IMR-90 (cell line): ENCODE measurements around the gene ST6GALNAC3. TPM values are rescaled to one million over a fixed set of nuclear protein-coding genes. Genes with fewer than 3 reads are reported as not detected.

ENCODE experiments used
- ATAC-seq: fragments of 200-7000 bp; cut with Tn5 transposase; 2 replicates; pipeline ENCODE4 v1.9.1; 2020; ENCODE audit warnings: low read depth, mild to moderate bottlenecking, moderate library complexity
- BruUV-seq: library from RNA; stranded (reverse); fragments of 400-500 nt; replicated peaks from 2 replicates; lab custom pipeline; 2021; lab: Mats Ljungman, UMichigan
- CTCF ChIA-PET: fragments of 300-600 bp; formaldehyde crosslinking; extraction: SDS; loops from one replicate; lab custom pipeline; 2021; ENCODE audit warnings: antibody characterized with exemption; lab: Yijun Ruan, JAX
- POLR2A ChIA-PET: fragments of 300-600 bp; sonication (Branson Sonifier 250); formaldehyde crosslinking; loops from one replicate; lab custom pipeline; 2022; ENCODE audit warnings: antibody characterized with exemption; ENCODE audit not compliant: unreplicated experiment; lab: Charles Lee
- DNase-seq: peaks from one replicate; pipeline ENCODE4 v3.0.0; 2013
- H2AFZ ChIP-seq: replicated peaks from 2 replicates; pipeline ENCODE3; 2013; ENCODE audit warnings: low read length, mild to moderate bottlenecking; ENCODE audit not compliant: poor library complexity
- H2AK5ac ChIP-seq: 2 replicates; pipeline ENCODE4 v1.6.1; 2013; ENCODE audit warnings: low read depth, low read length, inconsistent platforms
- H2AK9ac ChIP-seq: replicated peaks from 2 replicates; pipeline ENCODE3; 2013; ENCODE audit warnings: mild to moderate bottlenecking, low read depth, low read length, moderate library complexity; ENCODE audit not compliant: poor library complexity
- H2BK120ac ChIP-seq: 2 replicates; pipeline ENCODE4 v1.6.1; 2013; ENCODE audit warnings: low read depth, low read length, inconsistent platforms
- H2BK15ac ChIP-seq: 3 replicates; pipeline ENCODE4 v1.6.1; 2013; ENCODE audit warnings: low read depth, low read length, inconsistent platforms
- H2BK20ac ChIP-seq: 2 replicates; pipeline ENCODE4 v1.6.1; 2013; ENCODE audit warnings: low read depth, mild to moderate bottlenecking, inconsistent platforms, low read length, moderate library complexity
- H2BK5ac ChIP-seq: 2 replicates; pipeline ENCODE4 v1.6.1; 2013; ENCODE audit warnings: mild to moderate bottlenecking, low read depth, low read length, inconsistent platforms; ENCODE audit not compliant: poor library complexity, severe bottlenecking
- H3K14ac ChIP-seq: replicated peaks from 2 replicates; pipeline ENCODE4 v1.6.1; 2013; ENCODE audit warnings: low read depth, low read length, inconsistent platforms
- H3K18ac ChIP-seq: 2 replicates; pipeline ENCODE4 v1.6.1; 2013; ENCODE audit warnings: low read depth, low read length, control low read depth
- H3K23ac ChIP-seq: 2 replicates; pipeline ENCODE4 v1.6.1; 2013; ENCODE audit warnings: low read depth, low read length, inconsistent platforms
- H3K27ac ChIP-seq: 2 replicates; pipeline ENCODE4 v1.5.1; 2013; ENCODE audit warnings: mild to moderate bottlenecking, control low read depth, low read length; ENCODE audit not compliant: insufficient read depth
- H3K27me3 ChIP-seq: 2 replicates; pipeline ENCODE4 v1.6.1; 2013; ENCODE audit warnings: low read length; ENCODE audit not compliant: control insufficient read depth, insufficient read depth
- H3K36me3 ChIP-seq: 2 replicates; pipeline ENCODE4 v1.6.1; 2013; ENCODE audit warnings: low read length, mixed read lengths; ENCODE audit not compliant: control insufficient read depth, insufficient read depth
- H3K4ac ChIP-seq: 2 replicates; pipeline ENCODE4 v1.6.1; 2013; ENCODE audit warnings: low read depth, low read length, inconsistent platforms
- H3K4me1 ChIP-seq: 2 replicates; pipeline ENCODE4 v1.6.1; 2013; ENCODE audit warnings: low read length, mixed read lengths; ENCODE audit not compliant: control insufficient read depth, insufficient read depth
- H3K4me2 ChIP-seq: 2 replicates; pipeline ENCODE4 v1.6.1; 2013; ENCODE audit warnings: low read depth, mild to moderate bottlenecking, control low read depth, low read length, moderate library complexity
- H3K4me3 ChIP-seq: 2 replicates; pipeline ENCODE4 v1.5.1; 2013; ENCODE audit warnings: low read depth, mild to moderate bottlenecking, control low read depth, low read length, moderate library complexity; ENCODE audit not compliant: insufficient read depth
- H3K56ac ChIP-seq: 2 replicates; pipeline ENCODE4 v1.6.1; 2013; ENCODE audit warnings: low read length, inconsistent platforms; ENCODE audit not compliant: insufficient read depth; ENCODE audit errors: extremely low read depth
- H3K79me1 ChIP-seq, 2 experiments: 2 replicates each; pipeline ENCODE4 v1.6.1; 2013; ENCODE audit warnings: low read length in 2 of 2, inconsistent platforms in 1 of 2, low read depth in 1 of 2
- H3K9ac ChIP-seq: 2 replicates; pipeline ENCODE4 v1.6.1; 2013; ENCODE audit warnings: low read depth, low read length, control low read depth
- H3K9me1 ChIP-seq: 2 replicates; pipeline ENCODE4 v1.6.1; 2013; ENCODE audit warnings: low read length, inconsistent platforms; ENCODE audit not compliant: insufficient read depth
- H3K9me3 ChIP-seq: 2 replicates; pipeline ENCODE4 v1.6.1; 2013; ENCODE audit warnings: low read length; ENCODE audit not compliant: control insufficient read depth, insufficient read depth
- H4K20me1 ChIP-seq: 2 replicates; pipeline ENCODE4 v1.6.1; 2013; ENCODE audit warnings: low read length, inconsistent platforms; ENCODE audit not compliant: insufficient read depth
- H4K5ac ChIP-seq: 2 replicates; pipeline ENCODE4 v1.6.1; 2013; ENCODE audit warnings: mild to moderate bottlenecking, low read depth, low read length, control low read depth
- H4K8ac ChIP-seq, 2 experiments: 2 replicates each; pipeline ENCODE4 v1.6.1; 2013; ENCODE audit warnings: low read depth in 2 of 2, low read length in 2 of 2, control low read depth in 1 of 2, inconsistent platforms in 1 of 2
- H4K91ac ChIP-seq: 2 replicates; pipeline ENCODE4 v1.6.1; 2013; ENCODE audit warnings: low read depth, low read length, inconsistent platforms; ENCODE audit not compliant: insufficient read depth
- BHLHE40 ChIP-seq: fragments of 150-350 bp; IDR thresholded peaks from 2 replicates; pipeline ENCODE4 v1.6.1; 2016; ENCODE audit warnings: mild to moderate bottlenecking, low read depth, low read length
- CEBPB ChIP-seq: IDR thresholded peaks from 2 replicates; pipeline ENCODE4 v1.6.1; 2012; ENCODE audit warnings: low read depth, low read length, improper control_type of control experiment
- CHD1 ChIP-seq: IDR thresholded peaks from 2 replicates; pipeline ENCODE4 v1.6.1; 2012; ENCODE audit warnings: low read depth, low read length, improper control_type of control experiment
- CTCF ChIP-seq: conservative IDR thresholded peaks from 2 replicates; pipeline ENCODE4 v1.5.1; 2012; ENCODE audit warnings: mild to moderate bottlenecking, low read depth, low read length, improper control_type of control experiment
- ELK1 ChIP-seq: fragments of 150-350 bp; IDR thresholded peaks from 2 replicates; pipeline ENCODE4 v1.6.1; 2016; ENCODE audit warnings: low read depth, mild to moderate bottlenecking, low read length, moderate library complexity, borderline replicate concordance
- MXI1 ChIP-seq: IDR thresholded peaks from 2 replicates; pipeline ENCODE4 v1.6.1; 2012; ENCODE audit warnings: low read depth, mild to moderate bottlenecking, low read length, moderate library complexity, borderline replicate concordance
- NFE2L2 ChIP-seq: fragments of 150-350 bp; IDR thresholded peaks from 2 replicates; pipeline ENCODE4 v1.6.1; 2016; ENCODE audit warnings: low read depth, mild to moderate bottlenecking, low read length
- RAD21 ChIP-seq: IDR thresholded peaks from 2 replicates; pipeline ENCODE4 v1.6.1; 2012; ENCODE audit warnings: low read length, improper control_type of control experiment
- RFX5 ChIP-seq: IDR thresholded peaks from 2 replicates; pipeline ENCODE4 v1.8.0; 2012; ENCODE audit warnings: low read depth, mild to moderate bottlenecking, low read length, moderate library complexity
- USF2 ChIP-seq: fragments of 150-350 bp; IDR thresholded peaks from 2 replicates; pipeline ENCODE4 v1.6.1; 2017; ENCODE audit warnings: mild to moderate bottlenecking, antibody characterized with exemption, low read length, low read depth
- WGBS, 2 experiments: methylation state at CpG; one replicate each; pipeline versions ENCODE4 v1.1.5 to v1.1.7; 2013; ENCODE audit warnings: missing lambda C conversion rate in 2 of 2; ENCODE audit not compliant: insufficient read length in 1 of 2; ENCODE audit errors: extremely low coverage in 2 of 2; 5-methylcytosine and 5-hydroxymethylcytosine counted together
- dilution Hi-C: fragments of 300-500 bp; cut with HindIII; formaldehyde crosslinking; loops from one replicate; pipeline ENCODE4 v1.14.3; 2018; ENCODE audit warnings: low sequenced_read_pairs; ENCODE audit not compliant: unreplicated experiment
- in situ Hi-C: fragments of 300-500 bp; cut with MboI; formaldehyde crosslinking; loops from 3 replicates; pipeline ENCODE4 v1.14.3; 2019; ENCODE audit warnings: low sequenced_read_pairs, inconsistent platforms, mixed read lengths
- intact Hi-C: fragments of 100-400 bp; cut with micrococcal nuclease; formaldehyde crosslinking; loops from 2 replicates; pipeline ENCODE4 v1.10.0; 2022
- polyA plus RNA-seq, 3 experiments: library from polyadenylated mRNA; depleted of rRNA; stranded (reverse); fragments of >200 nt; gene quantifications; 2 replicates each; pipeline ENCODE4 v1.2.3, GENCODE V29; 2012; ENCODE audit warnings: low replicate concordance in 1 of 3
- total RNA-seq: library from RNA; depleted of rRNA; stranded (reverse); fragments of >200 nt; gene quantifications from 2 replicates; pipeline ENCODE4 v1.2.3, GENCODE V29; 2012

Gene ST6GALNAC3
- total and polyA plus RNA-seq, 2 of the 4 experiments (the other 2 are of a cell fraction): 0.65 to 1.3 TPM

- Histone ChIP-seq H3K79me1 (no peaks in the 10 kb centered on the region), H3K23ac (no peak overlapping the region), H3K9me3 (no peaks in the 10 kb centered on the region), H2AFZ (no peak overlapping the region), H2BK120ac (no peak overlapping the region), H3K18ac (no peak overlapping the region), H2BK5ac (no peak overlapping the region), H4K20me1 (no peaks in the 10 kb centered on the region), H3K36me3 (no peaks in the 10 kb centered on the region), H3K9me1 (no peaks in the 10 kb centered on the region), H2BK15ac (no peak overlapping the region), H4K91ac (no peak overlapping the region), H3K27me3 (no peaks in the 10 kb centered on the region), H4K5ac (no peak overlapping the region), H3K4me1 (no peaks in the 10 kb centered on the region), H3K4me2 (no peak overlapping the region), H3K27ac (no peak overlapping the region), H2BK20ac (no peak overlapping the region), H2AK5ac (no peak overlapping the region), H3K4ac (no peak overlapping the region), H3K9ac (no peak overlapping the region), H3K14ac (no peak overlapping the region), H3K4me3 (no peak overlapping the region), H3K56ac (no peak overlapping the region), H4K8ac (no peak overlapping the region), H2AK9ac (no peak overlapping the region)
- TF ChIP-seq CEBPB: no peak
- TF ChIP-seq MXI1: no peak
- TF ChIP-seq CTCF: no peak
- no peak for TF ChIP-seq RFX5
- no peak for TF ChIP-seq USF2
- no peak for TF ChIP-seq BHLHE40
- no peak for TF ChIP-seq CHD1
- TF ChIP-seq NFE2L2: no peak
- no peak for TF ChIP-seq RAD21
- no peak for TF ChIP-seq ELK1
- ChIA-PET CTCF (no interaction called here), POLR2A (no interaction called here)
- no TSS peak for BruUV-seq
- no CpG with 5 or more reads among the region's 3 CpGs for WGBS, 2 experiments
- in situ Hi-C loops (no loop called here), intact Hi-C loops (no loop called here), dilution Hi-C loops (no loop called here)
- DNase-seq: no peak
- ATAC-seq: no peak
These were observed 63.2 kb downstream of the ST6GALNAC3 start for GRCh38 chr1:76137746-76138145.
